Right lobe of liver (tissue), 6 donors: ENCODE data around the gene CROT. TPM values are rescaled to one million over a fixed set of nuclear protein-coding genes. Genes with fewer than 3 reads are reported as not detected.
A peak's percentile ranks its signal among the peaks of the same experiment; 100 is the strongest.

Experiments used
- ATAC-seq, 4 donors: fragments of 200-7000 bp; cut with Tn5 transposase; one replicate each; pipeline ENCODE4 v1.9.1; 2020; ENCODE audit warnings: mild to moderate bottlenecking in 4 of 4, moderate library complexity in 4 of 4
- DNase-seq, 3 donors: peaks; one replicate each; pipeline ENCODE4 v3.0.0-alpha.2; 2020
- H3K27ac ChIP-seq, 3 donors: fragments of 200-600 bp; one replicate each; pipeline ENCODE4 v1.8.0; 2022
- H3K27me3 ChIP-seq, 2 donors: fragments of 200-600 bp; one replicate each; pipeline ENCODE4 v1.8.0; 2022
- H3K36me3 ChIP-seq, 4 donors: fragments of 200-600 bp; sonication (generic) in 1 of 4; one replicate each; pipeline versions ENCODE4 v1.5.1 to v1.8.0; 2017 to 2022; ENCODE audit warnings: control low read depth in 1 of 4
- H3K4me1 ChIP-seq, 4 donors: fragments of 200-600 bp; sonication (generic) in 1 of 4; one replicate each; pipeline versions ENCODE4 v1.5.1 to v1.8.0; 2017 to 2022; ENCODE audit warnings: control low read depth in 1 of 4
- H3K4me3 ChIP-seq, 3 donors: fragments of 200-600 bp; one replicate each; pipeline ENCODE4 v1.8.0; 2022
- H3K9me3 ChIP-seq, 4 donors: fragments of 200-600 bp; sonication (generic) in 1 of 4; one replicate each; pipeline versions ENCODE4 v1.5.1 to v1.8.0; 2017 to 2022; ENCODE audit warnings: control low read depth in 1 of 4
- POLR2A ChIP-seq: fragments of 450-650 bp; IDR thresholded peaks from one replicate; pipeline ENCODE4 v1.6.1; 2017; ENCODE audit warnings: antibody characterized with exemption, mild to moderate bottlenecking
- WGBS: methylation state at CpG from one replicate; pipeline ENCODE4 v1.1.6; 2018; ENCODE audit warnings: low coverage, low lambda C conversion rate; ENCODE audit not compliant: insufficient coverage; ENCODE audit errors: missing lambda C conversion rate; 5-methylcytosine and 5-hydroxymethylcytosine counted together
- intact Hi-C, 2 donors: fragments of 100-400 bp; cut with DNase I; formaldehyde crosslinking; loops; one replicate each; pipeline versions ENCODE4 v1.11.2 to v1.14.1; 2022
- total RNA-seq, 6 experiments: library from RNA; depleted of rRNA in 2 of 6; stranded (reverse); fragments of >200 nt in 2 of 6; fragmentation: NEBNext Ultra II Directional in 3 of 6; extraction: Animal tissue kit (Norgen Biotek cat#: 25700) in 3 of 6; gene quantifications; one replicate each; pipeline versions ENCODE4 v1.1.0 to v1.2.4, GENCODE V29; 2016 to 2023
- TF ChIP-seq, protein P1 (sequence below), 4 donors: fragments of 200-600 bp in 3 of 4; fragments of 450-650 bp in 1 of 4; IDR thresholded peaks; one replicate each; pipeline versions ENCODE4 v1.5.1 to v1.8.0; 2016 to 2022; ENCODE audit warnings: antibody characterized with exemption in 4 of 4, mild to moderate bottlenecking in 2 of 4
- donor health status: DM: no; HTN: yes; CAD: no.
- donor health status: DM: no; HTN: no; CAD: no.
- donor health status: DM: no; HTN: no; CAD: no.
- donor health status: DM: no; HTN: yes; CAD: no.
- donor health status: DM: no; HTN: yes; CAD: no.

CROT gene
- total RNA-seq, 6 experiments from 2014 or later = 11.5 to 24.7 (median 17.3) TPM

DNA sequence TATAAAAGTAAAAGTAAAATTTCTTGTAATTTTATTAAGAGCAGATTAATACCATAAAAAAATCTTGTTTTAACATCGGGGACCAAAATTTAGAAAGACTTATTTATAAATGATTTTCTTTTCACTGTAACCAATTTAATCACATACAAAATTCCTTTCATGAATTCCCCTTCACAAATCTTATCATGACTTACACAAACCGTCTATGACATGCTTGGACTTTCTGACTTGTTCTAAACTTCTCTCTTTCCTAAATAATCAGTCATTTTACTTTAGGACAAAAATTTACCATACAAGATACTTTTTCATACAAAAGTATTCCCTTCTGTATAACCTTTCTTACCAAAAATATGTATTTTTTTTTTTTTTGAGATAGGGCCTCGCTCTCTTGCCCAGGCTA is 9.3 kb downstream of the CROT start:
- peaks cover 0 to 14% (median 6%) of the 10 kb centered on the region in 4 donors for H3K36me3 ChIP-seq
- WGBS = 94% methylated on average over 3 of the region's 3 CpGs
- no peak for ATAC-seq
- TF ChIP-seq POLR2A = no peak
- TF ChIP-seq, protein P1, sequence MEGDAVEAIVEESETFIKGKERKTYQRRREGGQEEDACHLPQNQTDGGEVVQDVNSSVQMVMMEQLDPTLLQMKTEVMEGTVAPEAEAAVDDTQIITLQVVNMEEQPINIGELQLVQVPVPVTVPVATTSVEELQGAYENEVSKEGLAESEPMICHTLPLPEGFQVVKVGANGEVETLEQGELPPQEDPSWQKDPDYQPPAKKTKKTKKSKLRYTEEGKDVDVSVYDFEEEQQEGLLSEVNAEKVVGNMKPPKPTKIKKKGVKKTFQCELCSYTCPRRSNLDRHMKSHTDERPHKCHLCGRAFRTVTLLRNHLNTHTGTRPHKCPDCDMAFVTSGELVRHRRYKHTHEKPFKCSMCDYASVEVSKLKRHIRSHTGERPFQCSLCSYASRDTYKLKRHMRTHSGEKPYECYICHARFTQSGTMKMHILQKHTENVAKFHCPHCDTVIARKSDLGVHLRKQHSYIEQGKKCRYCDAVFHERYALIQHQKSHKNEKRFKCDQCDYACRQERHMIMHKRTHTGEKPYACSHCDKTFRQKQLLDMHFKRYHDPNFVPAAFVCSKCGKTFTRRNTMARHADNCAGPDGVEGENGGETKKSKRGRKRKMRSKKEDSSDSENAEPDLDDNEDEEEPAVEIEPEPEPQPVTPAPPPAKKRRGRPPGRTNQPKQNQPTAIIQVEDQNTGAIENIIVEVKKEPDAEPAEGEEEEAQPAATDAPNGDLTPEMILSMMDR (IDR thresholded peaks at IDR 0.05) = no peak
- DNase-seq = no peak
- no peak overlapping the region for H3K27ac ChIP-seq
- no peaks in the 10 kb centered on the region for H3K9me3 ChIP-seq
- intact Hi-C loops = no loop called here
- H3K27me3 ChIP-seq = no peaks in the 10 kb centered on the region
- no peaks in the 10 kb centered on the region for H3K4me1 ChIP-seq
- H3K4me3 ChIP-seq = no peak overlapping the region

DNA sequence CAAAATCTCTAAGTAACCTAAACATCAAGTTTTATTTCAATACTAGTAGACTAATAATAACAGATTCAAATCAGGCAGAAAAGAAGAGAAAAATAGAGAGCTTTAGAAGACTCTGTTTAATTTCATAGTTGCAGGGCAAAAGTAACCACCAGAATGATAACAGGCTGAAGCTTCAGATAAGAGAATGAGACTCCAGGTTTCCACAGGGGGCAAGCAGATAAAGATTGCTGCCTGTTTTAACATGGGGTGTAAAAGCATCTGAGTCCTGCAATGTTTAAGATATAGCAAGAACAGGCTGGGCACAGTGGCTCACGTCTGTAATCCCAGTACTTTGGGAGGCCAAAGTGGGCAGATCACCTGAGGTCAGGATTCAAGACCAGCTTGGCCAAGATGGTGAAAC is 11.0 kb downstream of the CROT start:
- no peaks in the 10 kb centered on the region for H3K27me3 ChIP-seq
- DNase-seq (no peak), ATAC-seq (no peak)
- WGBS = 100% methylated on average over 1 of the region's 1 CpG
- TF ChIP-seq POLR2A = no peak
- TF ChIP-seq, protein P1 (IDR thresholded peaks at IDR 0.05) = no peak
- intact Hi-C loops = no loop called here
- H3K36me3 ChIP-seq = peaks cover 0 to 14% (median 4%) of the 10 kb centered on the region in 4 donors
- H3K4me1 ChIP-seq = no peaks in the 10 kb centered on the region
- no peaks in the 10 kb centered on the region for H3K9me3 ChIP-seq
- no peak overlapping the region for H3K4me3 ChIP-seq
- no peak overlapping the region for H3K27ac ChIP-seq

DNA sequence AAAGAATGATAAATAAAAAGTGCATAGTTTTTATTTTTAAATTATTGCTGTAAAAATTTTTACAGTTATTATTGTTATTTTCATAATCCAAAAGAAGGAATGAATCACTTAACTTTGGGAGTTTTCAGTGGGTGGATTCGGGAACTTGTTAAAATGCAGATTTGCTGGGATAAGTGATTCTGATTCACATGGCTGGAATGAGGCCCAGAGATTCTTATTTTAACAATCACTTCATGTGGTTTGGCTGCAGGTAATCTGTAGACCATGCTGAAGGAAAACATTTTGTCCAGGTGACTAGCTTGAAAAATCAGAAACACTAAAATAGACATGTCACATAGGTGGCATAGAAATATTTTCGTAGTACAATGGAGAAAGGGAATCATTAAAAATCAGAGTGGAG is 13.9 kb downstream of the CROT start:
- Histone ChIP-seq H3K27me3 (no peaks in the 10 kb centered on the region), H3K4me1 (peaks cover 0 to 12% (median 0%) of the 10 kb centered on the region in 4 donors), H3K27ac (no peak overlapping the region), H3K4me3 (no peak overlapping the region), H3K9me3 (no peaks in the 10 kb centered on the region), H3K36me3 (peaks cover 0 to 11% (median 2%) of the 10 kb centered on the region in 4 donors)
- DNase-seq = no peak
- WGBS = 77% methylated on average over 2 of the region's 2 CpGs
- intact Hi-C loops = no loop called here
- ATAC-seq = no peak
- TF ChIP-seq, protein P1 (IDR thresholded peaks at IDR 0.05) = no peak
- TF ChIP-seq POLR2A = no peak

DNA sequence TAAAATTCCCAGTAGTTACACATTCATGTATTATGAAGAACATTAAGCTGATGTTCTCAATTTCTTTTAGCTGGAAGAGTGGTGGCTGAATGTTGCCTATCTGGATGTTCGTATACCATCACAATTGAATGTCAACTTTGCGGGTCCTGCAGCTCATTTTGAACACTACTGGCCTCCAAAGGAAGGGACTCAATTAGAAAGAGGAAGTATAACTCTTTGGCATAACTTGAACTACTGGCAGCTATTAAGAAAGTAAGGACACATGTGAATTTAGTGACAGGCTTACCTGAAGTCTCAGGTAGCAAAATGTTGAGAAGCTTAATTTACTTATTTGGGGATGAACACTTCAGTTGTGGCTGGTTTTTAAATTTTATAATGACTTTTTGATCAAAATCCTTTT is 15.9 kb downstream of the CROT start:
- Histone ChIP-seq H3K9me3 (no peaks in the 10 kb centered on the region), H3K27ac (no peak overlapping the region), H3K4me3 (no peak overlapping the region), H3K4me1 (peaks cover 0 to 17% (median 0%) of the 10 kb centered on the region in 4 donors), H3K27me3 (no peaks in the 10 kb centered on the region), H3K36me3 (peaks cover 0 to 11% (median 2%) of the 10 kb centered on the region in 4 donors)
- intact Hi-C loops = no loop called here
- ATAC-seq (no peak), DNase-seq (no peak)
- 100% methylated on average over 1 of the region's 2 CpGs for WGBS
- TF ChIP-seq, protein P1 (IDR thresholded peaks at IDR 0.05) = no peak
- no peak for TF ChIP-seq POLR2A

DNA sequence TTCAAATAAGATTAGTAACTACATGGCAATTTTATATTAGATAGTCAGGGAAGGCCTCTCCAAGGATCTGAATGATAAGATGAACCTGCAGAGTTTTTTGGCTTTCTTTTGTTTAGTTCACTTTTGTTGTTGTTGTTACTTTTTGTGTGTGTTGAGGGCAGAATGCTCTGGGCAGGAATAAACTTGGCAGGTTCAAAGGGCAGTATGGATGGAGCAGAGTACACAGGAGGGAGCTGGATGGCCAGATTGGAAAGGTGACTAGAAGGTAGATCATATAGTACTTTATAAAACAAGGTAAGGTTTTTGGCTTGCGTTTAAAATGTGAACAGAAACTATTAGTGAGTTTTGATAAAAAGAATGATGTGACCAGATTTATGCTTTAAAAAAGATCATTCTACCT is 17.9 kb downstream of the CROT start:
- 77% methylated on average over 1 of the region's 1 CpG for WGBS
- ATAC-seq = peak; percentile 82 to 94 (median 85)
- Histone ChIP-seq H3K4me1 (peaks cover 0 to 17% (median 0%) of the 10 kb centered on the region in 4 donors), H3K9me3 (no peaks in the 10 kb centered on the region), H3K36me3 (peaks cover 0 to 4% (median 1%) of the 10 kb centered on the region in 4 donors), H3K27ac (no peak overlapping the region), H3K27me3 (no peaks in the 10 kb centered on the region), H3K4me3 (no peak overlapping the region)
- no peak for DNase-seq
- TF ChIP-seq, protein P1 (IDR thresholded peaks at IDR 0.05) = no peak
- no peak for TF ChIP-seq POLR2A
- intact Hi-C loops = no loop called here
